WTC11 (cell line): Measurements from ENCODE around the gene IFITM10. TPM values are rescaled to one million over a fixed set of nuclear protein-coding genes. Genes with fewer than 3 reads are reported as not detected.

Experiments
- ATAC-seq: fragments of 200-7000 bp; cut with Tn5 transposase; 2 replicates; pipeline ENCODE4 v1.10.0; 2021; ENCODE audit warnings: mild to moderate bottlenecking, moderate library complexity
- CTCF ChIA-PET: fragments of 300-600 bp; sonication (Branson Sonifier 250); formaldehyde crosslinking; loops from one replicate; lab custom pipeline; 2021; ENCODE audit warnings: antibody characterized with exemption; lab: Charles Lee
- POLR2A ChIA-PET: fragments of 350-600 bp; sonication (Branson Sonifier 250); formaldehyde crosslinking; loops from one replicate; lab custom pipeline; 2021; ENCODE audit warnings: antibody characterized with exemption; lab: Charles Lee
- DNase-seq: peaks from one replicate; pipeline ENCODE4 v3.0.0; 2021; ENCODE audit warnings: low spot score
- H3K27ac Mint-ChIP-seq: 2 replicates; pipeline ENCODE4 v1.8.0; 2021; ENCODE audit warnings: mixed read lengths
- H3K27me3 Mint-ChIP-seq: 2 replicates; pipeline ENCODE4 v1.8.0; 2021; ENCODE audit warnings: low read depth, mild to moderate bottlenecking, moderate library complexity, mixed read lengths
- H3K36me3 Mint-ChIP-seq: 2 replicates; pipeline ENCODE4 v1.8.0; 2021; ENCODE audit warnings: mixed read lengths
- H3K4me1 Mint-ChIP-seq: 2 replicates; pipeline ENCODE4 v1.8.0; 2022; ENCODE audit warnings: mixed read lengths
- H3K4me3 Mint-ChIP-seq: 2 replicates; pipeline ENCODE4 v1.8.0; 2021; ENCODE audit warnings: mild to moderate bottlenecking, moderate library complexity, mixed read lengths
- H3K9me3 Mint-ChIP-seq: 2 replicates; pipeline ENCODE4 v1.8.0; 2021; ENCODE audit warnings: mixed read lengths
- AFF4 ChIP-seq: sonication (generic); formaldehyde crosslinking; IDR thresholded peaks from 2 replicates; pipeline ENCODE4 v1.8.1; 2023; ENCODE audit warnings: mild to moderate bottlenecking, missing genetic modification reagents, borderline replicate concordance
- ARID4B ChIP-seq: sonication (generic); formaldehyde crosslinking; IDR thresholded peaks from 2 replicates; pipeline ENCODE4 v1.8.0; 2023; ENCODE audit warnings: missing genetic modification reagents, mild to moderate bottlenecking, borderline replicate concordance
- CDX4 ChIP-seq: fragments of 250-450 bp; sonication (Bioruptor Pico); IDR thresholded peaks from 2 replicates; pipeline ENCODE4 v1.9.0; 2021; ENCODE audit warnings: moderate library complexity, mild to moderate bottlenecking, inconsistent platforms, borderline replicate concordance
- E2F1 ChIP-seq: sonication (generic); formaldehyde crosslinking; IDR thresholded peaks from 2 replicates; pipeline ENCODE4 v1.8.0; 2022; ENCODE audit warnings: mild to moderate bottlenecking, missing genetic modification reagents
- E2F5 ChIP-seq: sonication (generic); formaldehyde crosslinking; IDR thresholded peaks from 2 replicates; pipeline ENCODE4 v1.8.1; 2022; ENCODE audit warnings: mild to moderate bottlenecking, moderate library complexity, missing genetic modification reagents
- FOXJ3 ChIP-seq: sonication (generic); formaldehyde crosslinking; IDR thresholded peaks from 2 replicates; pipeline ENCODE4 v1.9.0; 2021; ENCODE audit warnings: missing genetic modification reagents, mild to moderate bottlenecking, borderline replicate concordance
- IRF1 ChIP-seq: sonication (generic); formaldehyde crosslinking; IDR thresholded peaks from 2 replicates; pipeline ENCODE4 v1.8.0; 2023; ENCODE audit warnings: missing genetic modification reagents
- IRF2 ChIP-seq: sonication (generic); formaldehyde crosslinking; IDR thresholded peaks from 2 replicates; pipeline ENCODE4 v1.8.0; 2022; ENCODE audit warnings: low read depth, missing genetic modification reagents, borderline replicate concordance
- JAZF1 ChIP-seq: fragments of 250-450 bp; sonication (Bioruptor Pico); IDR thresholded peaks from 2 replicates; pipeline ENCODE4 v1.9.0; 2021; ENCODE audit warnings: moderate library complexity, mild to moderate bottlenecking, inconsistent platforms
- NFE2L1 ChIP-seq: sonication (generic); formaldehyde crosslinking; IDR thresholded peaks from 2 replicates; pipeline ENCODE4 v1.8.1; 2023; ENCODE audit warnings: missing genetic modification reagents
- NR2C2 ChIP-seq: sonication (generic); formaldehyde crosslinking; IDR thresholded peaks from 2 replicates; pipeline ENCODE4 v1.8.0; 2022; ENCODE audit warnings: mild to moderate bottlenecking, missing genetic modification reagents
- SMAD3 ChIP-seq: sonication (generic); formaldehyde crosslinking; IDR thresholded peaks from 2 replicates; pipeline ENCODE4 v1.8.0; 2022; ENCODE audit warnings: missing genetic modification reagents, mild to moderate bottlenecking, borderline replicate concordance
- STAT6 ChIP-seq: sonication (generic); formaldehyde crosslinking; conservative IDR thresholded peaks from 2 replicates; pipeline ENCODE4 v1.8.1; 2023; ENCODE audit warnings: mild to moderate bottlenecking, low read depth, missing genetic modification reagents, moderate library complexity
- ZNF219 ChIP-seq: sonication (generic); formaldehyde crosslinking; IDR thresholded peaks from 2 replicates; pipeline ENCODE4 v1.8.0; 2023; ENCODE audit warnings: missing genetic modification reagents, mild to moderate bottlenecking, borderline replicate concordance
- ZNF423 ChIP-seq: fragments of 250-450 bp; sonication (Bioruptor Pico); IDR thresholded peaks from 2 replicates; pipeline ENCODE4 v2.1.2; 2022; ENCODE audit warnings: mild to moderate bottlenecking, moderate library complexity
- ZNF512 ChIP-seq: sonication (generic); formaldehyde crosslinking; IDR thresholded peaks from 2 replicates; pipeline ENCODE4 v1.8.1; 2022; ENCODE audit warnings: missing genetic modification reagents, borderline replicate concordance
- ZNF671 ChIP-seq: fragments of 250-450 bp; sonication (Bioruptor Pico); IDR thresholded peaks from 2 replicates; pipeline ENCODE4 v1.8.0; 2021; ENCODE audit warnings: mild to moderate bottlenecking
- total RNA-seq: library from RNA; stranded (reverse); gene quantifications from 3 replicates; pipeline ENCODE4 v1.2.3, GENCODE V29; 2021

Gene IFITM10
- total RNA-seq, 1 experiment from 2014 or later = 1.7 TPM

GRCh38 chr11:1754376-1755150, 4.2 kb upstream of the IFITM10 start:
- CTCF ChIA-PET = interaction anchor here (2.1 kb wide), 1 partner anchor 60 kb away, joined by 5 read pairs; no protein-coding TSS in a partner anchor
- no peaks in the 10 kb centered on the region for H3K9me3 Mint-ChIP-seq
- H3K4me1 Mint-ChIP-seq = peaks cover 10% of the 10 kb centered on the region
- H3K27me3 Mint-ChIP-seq = peaks cover 11% of the 10 kb centered on the region
- H3K27ac Mint-ChIP-seq = no peak overlapping the region
- TF ChIP-seq CDX4 (CRISPR knock-in tag) (no peak), NR2C2 (CRISPR knock-in tag) (no peak), IRF2 (CRISPR knock-in tag) (no peak), SMAD3 (no peak), JAZF1 (no peak)
- POLR2A ChIA-PET = no interaction called here
- ATAC-seq (no peak), DNase-seq (no peak)
- no peak overlapping the region for H3K4me3 Mint-ChIP-seq
- no peaks in the 10 kb centered on the region for H3K36me3 Mint-ChIP-seq

GRCh38 chr11:1753929-1754305, 3.5 kb upstream of the IFITM10 start:
- no peak overlapping the region for H3K4me3 Mint-ChIP-seq
- H3K36me3 Mint-ChIP-seq = no peaks in the 10 kb centered on the region
- H3K27me3 Mint-ChIP-seq = peaks cover 17% of the 10 kb centered on the region
- DNase-seq (no peak), ATAC-seq (no peak)
- H3K4me1 Mint-ChIP-seq = peaks cover 12% of the 10 kb centered on the region
- no peaks in the 10 kb centered on the region for H3K9me3 Mint-ChIP-seq
- no peak overlapping the region for H3K27ac Mint-ChIP-seq
- POLR2A ChIA-PET = no interaction called here
- CTCF ChIA-PET = no interaction called here
- no peak for TF ChIP-seq ZNF423 (CRISPR knock-in tag)
- TF ChIP-seq E2F1 = no peak
- TF ChIP-seq NR2C2 (CRISPR knock-in tag) = no peak
- no peak for TF ChIP-seq ZNF512
- TF ChIP-seq NFE2L1 = no peak
- no peak for TF ChIP-seq AFF4
- TF ChIP-seq E2F5 (CRISPR knock-in tag) = no peak
- TF ChIP-seq ZNF219 = no peak
- no peak for TF ChIP-seq ARID4B (CRISPR knock-in tag)
- no peak for TF ChIP-seq FOXJ3 (CRISPR knock-in tag)
- TF ChIP-seq SMAD3 = no peak
- TF ChIP-seq IRF1 (CRISPR knock-in tag) = no peak
- TF ChIP-seq STAT6 (CRISPR knock-in tag) = no peak
- no peak for TF ChIP-seq ZNF671 (CRISPR knock-in tag)
